CD14-positive monocyte (primary cell): ENCODE results near the gene ROBO1. TPM values are rescaled to one million over a fixed set of nuclear protein-coding genes. Genes with fewer than 3 reads are reported as not detected.
A peak's percentile ranks its signal among the peaks of the same experiment; 100 is the strongest.

Experiments used
- DNase-seq, 3 donors: peaks; one replicate each; pipeline ENCODE4 v3.0.0-alpha.2; 2011 to 2022
- H2AFZ ChIP-seq: 2 replicates; pipeline ENCODE4 v1.6.0; 2012; ENCODE audit warnings: mild to moderate bottlenecking, low read depth, low read length, inconsistent platforms; ENCODE audit not compliant: insufficient read depth, poor library complexity, severe bottlenecking
- H3K27ac ChIP-seq, 2 donors: 1 replicate in 1 of 2; 2 replicates in 1 of 2; pipeline ENCODE4 v1.5.1; 2012 to 2013; ENCODE audit warnings: low read length in 2 of 2, control low read depth in 1 of 2, inconsistent platforms in 1 of 2, low read depth in 1 of 2, mild to moderate bottlenecking in 1 of 2
- H3K27me3 ChIP-seq, 2 donors: one replicate each; pipeline versions ENCODE4 v1.6.0 to v1.6.1; 2011 to 2013; ENCODE audit warnings: low read length in 2 of 2; ENCODE audit not compliant: control insufficient read depth in 2 of 2, insufficient read depth in 2 of 2
- H3K36me3 ChIP-seq, 2 donors: replicated peaks in 1 of 2; 1 replicate in 1 of 2; 2 replicates in 1 of 2; pipeline versions ENCODE4 v1.5.1 to v1.6.1; 2012 to 2013; ENCODE audit warnings: low read length in 2 of 2, control low read depth in 1 of 2, inconsistent platforms in 1 of 2, mild to moderate bottlenecking in 1 of 2; ENCODE audit not compliant: insufficient read depth in 2 of 2, control insufficient read depth in 1 of 2
- H3K4me1 ChIP-seq, 2 donors: 1 replicate in 1 of 2; 2 replicates in 1 of 2; pipeline versions ENCODE4 v1.5.1 to v1.6.1; 2012 to 2013; ENCODE audit warnings: low read length in 2 of 2, control low read depth in 1 of 2, inconsistent platforms in 1 of 2, mild to moderate bottlenecking in 1 of 2, moderate library complexity in 1 of 2; ENCODE audit not compliant: insufficient read depth in 2 of 2, control insufficient read depth in 1 of 2
- H3K4me2 ChIP-seq: replicated peaks from 2 replicates; pipeline ENCODE3; 2012; ENCODE audit warnings: low read length, moderate library complexity, mild to moderate bottlenecking; ENCODE audit not compliant: poor library complexity, severe bottlenecking; ENCODE audit errors: extremely low read depth
- H3K4me3 ChIP-seq, 3 experiments: fragments of 200-600 bp in 1 of 3; sonication (generic) in 1 of 3; replicated peaks in 1 of 3; 1 replicate in 2 of 3; 2 replicates in 1 of 3; pipeline ENCODE4 v1.5.1; 2011 to 2013; ENCODE audit warnings: low read length in 3 of 3, mild to moderate bottlenecking in 3 of 3, control low read depth in 2 of 3, low read depth in 2 of 3, inconsistent platforms in 1 of 3, moderate library complexity in 1 of 3
- H3K79me2 ChIP-seq: 2 replicates; pipeline ENCODE4 v1.6.0; 2012; ENCODE audit warnings: mild to moderate bottlenecking, control low read depth, inconsistent platforms, low read length, moderate library complexity; ENCODE audit not compliant: insufficient read depth
- H3K9ac ChIP-seq: 2 replicates; pipeline ENCODE4 v1.6.0; 2017; ENCODE audit warnings: low read length, mild to moderate bottlenecking; ENCODE audit not compliant: insufficient read depth, poor library complexity, severe bottlenecking
- H3K9me3 ChIP-seq, 2 donors: replicated peaks in 1 of 2; 1 replicate in 1 of 2; 2 replicates in 1 of 2; pipeline versions ENCODE4 v1.5.1 to v1.6.1; 2012 to 2013; ENCODE audit warnings: low read length in 2 of 2, control low read depth in 1 of 2; ENCODE audit not compliant: control insufficient read depth in 1 of 2, insufficient read depth in 1 of 2
- H4K20me1 ChIP-seq: 2 replicates; pipeline ENCODE4 v1.6.0; 2012; ENCODE audit warnings: mild to moderate bottlenecking, low read length, control low read depth, moderate library complexity; ENCODE audit not compliant: insufficient read depth
- H3K27ac Mint-ChIP-seq, 7 donors: one replicate each; pipeline ENCODE4 v1.8.0; 2020; ENCODE audit warnings: mild to moderate bottlenecking in 7 of 7, mixed read lengths in 7 of 7, moderate library complexity in 6 of 7, inconsistent platforms in 2 of 7
- H3K27me3 Mint-ChIP-seq, 3 donors: one replicate each; pipeline ENCODE4 v1.8.0; 2021 to 2022; ENCODE audit warnings: low read depth in 3 of 3, mild to moderate bottlenecking in 3 of 3, mixed read lengths in 3 of 3, moderate library complexity in 3 of 3, inconsistent platforms in 1 of 3
- H3K36me3 Mint-ChIP-seq, 2 donors: one replicate each; pipeline ENCODE4 v1.8.0; 2020; ENCODE audit warnings: mixed read lengths in 2 of 2, inconsistent platforms in 1 of 2, mild to moderate bottlenecking in 1 of 2
- H3K4me1 Mint-ChIP-seq: one replicate; pipeline ENCODE4 v1.8.0; 2020; ENCODE audit warnings: mild to moderate bottlenecking, mixed read lengths
- H3K4me3 Mint-ChIP-seq, 2 donors: one replicate each; pipeline ENCODE4 v1.8.0; 2020; ENCODE audit warnings: mild to moderate bottlenecking in 2 of 2, mixed read lengths in 2 of 2, moderate library complexity in 1 of 2
- H3K9me3 Mint-ChIP-seq, 7 donors: one replicate each; pipeline ENCODE4 v1.8.0; 2020 to 2022; ENCODE audit warnings: mixed read lengths in 7 of 7, mild to moderate bottlenecking in 6 of 7, moderate library complexity in 6 of 7, inconsistent platforms in 2 of 7
- CTCF ChIP-seq: fragments of 200-600 bp; IDR thresholded peaks from one replicate; pipeline ENCODE4 v1.8.0; 2022; ENCODE audit warnings: antibody characterized with exemption, mild to moderate bottlenecking
- WGBS: methylation state at CpG from one replicate; pipeline ENCODE4 v1.1.5; 2013; ENCODE audit warnings: missing lambda C conversion rate; ENCODE audit not compliant: insufficient coverage; 5-methylcytosine and 5-hydroxymethylcytosine counted together
- intact Hi-C, 2 donors: fragments of 100-400 bp; cut with micrococcal nuclease; formaldehyde crosslinking; loops; one replicate each; pipeline versions ENCODE4 v1.15.0 to v1.15.1; 2023
- polyA plus RNA-seq, 3 donors: library from polyadenylated mRNA; depleted of rRNA in 1 of 3; unstranded in 2 of 3; stranded (reverse) in 1 of 3; fragments of 300-500 nt in 2 of 3; fragments of >200 nt in 1 of 3; fragmentation: Illumina TruSeq in 2 of 3; gene quantifications; 1 replicate in 2 of 3; 2 replicates in 1 of 3; pipeline ENCODE4 v1.2.3, GENCODE V29; 2012 to 2021

The ROBO1 gene
- polyA plus RNA-seq, 3 donors, result 0.09 to 0.10 TPM; not detected in 1

- DNase-seq, result no peak
- no peaks in the 10 kb centered on the region for H3K36me3 ChIP-seq
- no peak for TF ChIP-seq CTCF
- no CpG with 5 or more reads among the region's 1 CpG for WGBS
- H3K27me3 Mint-ChIP-seq, result peaks cover 0 to 2% (median 1%) of the 10 kb centered on the region in 3 donors
- intact Hi-C loops, result no loop called here
- H3K4me1 Mint-ChIP-seq, result no peaks in the 10 kb centered on the region
- H2AFZ ChIP-seq, result no peak overlapping the region
- H3K4me3 Mint-ChIP-seq, result no peak overlapping the region
- H3K4me3 ChIP-seq, result no peak overlapping the region
- H3K79me2 ChIP-seq, result no peaks in the 10 kb centered on the region
- H3K9me3 Mint-ChIP-seq, result peaks cover 0 to 4% (median 0%) of the 10 kb centered on the region in 7 donors
- H3K9me3 ChIP-seq, result peaks cover 0 to 3% of the 10 kb centered on the region in 2 donors
- no peak overlapping the region for H3K27ac ChIP-seq
- H3K27me3 ChIP-seq, result no peaks in the 10 kb centered on the region
- peak overlapping the region in 1 of 7 donors; percentile 42 for H3K27ac Mint-ChIP-seq
- no peaks in the 10 kb centered on the region for H3K36me3 Mint-ChIP-seq
- H3K4me1 ChIP-seq, result no peaks in the 10 kb centered on the region
- no peaks in the 10 kb centered on the region for H4K20me1 ChIP-seq
- no peak overlapping the region for H3K4me2 ChIP-seq
- H3K9ac ChIP-seq, result no peak overlapping the region
These were observed 169.2 kb downstream of the ROBO1 start for GRCh38 chr3:79598594-79598993.

- Histone ChIP-seq H3K27ac (no peak overlapping the region), H3K4me1 (no peaks in the 10 kb centered on the region), H3K4me2 (no peak overlapping the region), H3K9me3 (peaks cover 0 to 3% of the 10 kb centered on the region in 2 donors), H3K9ac (no peak overlapping the region), H3K79me2 (no peaks in the 10 kb centered on the region), H2AFZ (no peak overlapping the region), H4K20me1 (no peaks in the 10 kb centered on the region), H3K36me3 (no peaks in the 10 kb centered on the region), H3K4me3 (no peak overlapping the region), H3K27me3 (no peaks in the 10 kb centered on the region)
- no peaks in the 10 kb centered on the region for H3K4me1 Mint-ChIP-seq
- intact Hi-C loops, result no loop called here
- DNase-seq, result no peak
- H3K27ac Mint-ChIP-seq, result no peak overlapping the region
- H3K36me3 Mint-ChIP-seq, result no peaks in the 10 kb centered on the region
- no CpG with 5 or more reads among the region's 2 CpGs for WGBS
- H3K27me3 Mint-ChIP-seq, result peaks cover 0 to 4% (median 2%) of the 10 kb centered on the region in 3 donors
- TF ChIP-seq CTCF, result no peak
- H3K9me3 Mint-ChIP-seq, result peaks cover 0 to 4% (median 0%) of the 10 kb centered on the region in 7 donors
- no peak overlapping the region for H3K4me3 Mint-ChIP-seq
These were observed 170.1 kb downstream of the ROBO1 start for GRCh38 chr3:79597709-79598108.
